Fibroblast of lung (primary cell): ENCODE measurements around the gene CPNE2. TPM values are rescaled to one million over a fixed set of nuclear protein-coding genes. Genes with fewer than 3 reads are reported as not detected.

Experiments
- DNase-seq, 2 donors: peaks; one replicate each; pipeline versions ENCODE4 v3.0.0 to v3.0.0-alpha.2; 2010; ENCODE audit warnings: low read depth in 2 of 2
- H2AFZ ChIP-seq: 2 replicates; pipeline ENCODE4 v1.5.1; 2012; ENCODE audit warnings: low read length, control low read depth, inconsistent platforms
- H3K27ac ChIP-seq: 2 replicates; pipeline ENCODE4 v1.5.1; 2011; ENCODE audit warnings: low read length, control low read depth; ENCODE audit not compliant: insufficient read depth
- H3K27me3 ChIP-seq: 2 replicates; pipeline ENCODE4 v1.5.1; 2011; ENCODE audit warnings: mild to moderate bottlenecking, low read length; ENCODE audit not compliant: control insufficient read depth, insufficient read depth
- H3K36me3 ChIP-seq: 2 replicates; pipeline ENCODE4 v1.5.1; 2011; ENCODE audit warnings: low read length; ENCODE audit not compliant: control insufficient read depth, insufficient read depth
- H3K4me1 ChIP-seq: 2 replicates; pipeline ENCODE4 v1.5.1; 2011; ENCODE audit warnings: low read length; ENCODE audit not compliant: control insufficient read depth, insufficient read depth; ENCODE audit errors: extremely low read depth
- H3K4me2 ChIP-seq: 2 replicates; pipeline ENCODE4 v1.5.1; 2011; ENCODE audit warnings: low read length, control low read depth; ENCODE audit not compliant: insufficient read depth; ENCODE audit errors: extremely low read depth
- H3K4me3 ChIP-seq, 4 experiments: fragments of 200-600 bp in 1 of 4; sonication (generic) in 1 of 4; replicated peaks in 1 of 4; 2 replicates each; pipeline ENCODE4 v1.5.1; 2011 to 2016; ENCODE audit warnings: low read length in 4 of 4, low read depth in 3 of 4, mild to moderate bottlenecking in 3 of 4, control low read depth in 2 of 4, inconsistent platforms in 1 of 4, mixed read lengths in 1 of 4; ENCODE audit not compliant: insufficient read depth in 1 of 4; ENCODE audit errors: control extremely low read depth in 1 of 4
- H3K79me2 ChIP-seq: 2 replicates; pipeline ENCODE4 v1.5.1; 2012; ENCODE audit warnings: mild to moderate bottlenecking, low read length, inconsistent platforms; ENCODE audit not compliant: control insufficient read depth, insufficient read depth
- H3K9ac ChIP-seq: 2 replicates; pipeline ENCODE4 v1.5.1; 2011; ENCODE audit warnings: mild to moderate bottlenecking, low read length, control low read depth; ENCODE audit not compliant: insufficient read depth
- H3K9me3 ChIP-seq: 2 replicates; pipeline ENCODE4 v1.5.1; 2012; ENCODE audit warnings: low read depth, low read length; ENCODE audit not compliant: control insufficient read depth, insufficient read depth
- H4K20me1 ChIP-seq: 2 replicates; pipeline ENCODE4 v1.5.1; 2011; ENCODE audit warnings: low read length; ENCODE audit not compliant: control insufficient read depth, insufficient read depth; ENCODE audit errors: extremely low read depth
- CTCF ChIP-seq, 2 donors: IDR thresholded peaks in 1 of 2; conservative IDR thresholded peaks in 1 of 2; 1 replicate in 1 of 2; 2 replicates in 1 of 2; pipeline ENCODE4 v1.5.1; 2011 to 2012; ENCODE audit warnings: low read length in 2 of 2, control low read depth in 1 of 2, inconsistent platforms in 1 of 2, low read depth in 1 of 2, mild to moderate bottlenecking in 1 of 2
- EZH2 ChIP-seq: IDR thresholded peaks from 2 replicates; pipeline ENCODE4 v1.5.1; 2012; ENCODE audit warnings: low read length, control low read depth, mild to moderate bottlenecking; ENCODE audit errors: missing control alignments
- polyA plus RNA-seq, 2 donors: library from polyadenylated mRNA; depleted of rRNA in 1 of 2; stranded (reverse) in 1 of 2; unstranded in 1 of 2; fragments of >200 nt; gene quantifications; 2 replicates each; pipeline ENCODE4 v1.2.1, GENCODE V29; 2011 to 2012; ENCODE audit warnings: missing spikeins in 1 of 2
- total RNA-seq: library from RNA; depleted of rRNA; stranded (reverse); fragments of >200 nt; gene quantifications from 2 replicates; pipeline ENCODE4 v1.2.1, GENCODE V29; 2014

Gene CPNE2
- total and polyA plus RNA-seq, 2 donors (not counting 1 experiment from before 2014, with no cell fraction given) = 20.5 to 39.6 TPM

GRCh38 chr16:57127037-57127763 is 34.8 kb downstream of the CPNE2 start:
- Histone ChIP-seq H3K36me3 (no peaks in the 10 kb centered on the region), H4K20me1 (no peaks in the 10 kb centered on the region), H3K4me3 (no peak overlapping the region), H2AFZ (no peak overlapping the region), H3K4me2 (no peak overlapping the region), H3K79me2 (no peaks in the 10 kb centered on the region), H3K27ac (no peak overlapping the region), H3K27me3 (no peaks in the 10 kb centered on the region), H3K4me1 (no peaks in the 10 kb centered on the region), H3K9me3 (no peaks in the 10 kb centered on the region), H3K9ac (no peak overlapping the region)
- TF ChIP-seq EZH2 (no peak), CTCF (conservative IDR thresholded peaks at IDR 0.05 in 1 of 2, IDR thresholded peaks at IDR 0.05 in 1 of 2; ENCODE audit: low read depth in 1 of 2, low read length in 2 of 2) (no peak)
- no peak for DNase-seq

- TF ChIP-seq CTCF (conservative IDR thresholded peaks at IDR 0.05 in 1 of 2, IDR thresholded peaks at IDR 0.05 in 1 of 2; ENCODE audit: low read depth in 1 of 2, low read length in 2 of 2) (no peak), EZH2 (no peak)
Measured at GRCh38 chr16:57127836-57128235, 35.5 kb downstream of the CPNE2 start.

GRCh38 chr16:57128771-57129389 is 36.5 kb downstream of the CPNE2 start:
- Histone ChIP-seq H4K20me1 (no peaks in the 10 kb centered on the region), H3K79me2 (no peaks in the 10 kb centered on the region), H3K27ac (no peak overlapping the region), H3K4me2 (no peak overlapping the region), H3K9ac (no peak overlapping the region), H3K9me3 (no peaks in the 10 kb centered on the region), H2AFZ (no peak overlapping the region), H3K4me3 (no peak overlapping the region), H3K36me3 (no peaks in the 10 kb centered on the region), H3K27me3 (no peaks in the 10 kb centered on the region), H3K4me1 (no peaks in the 10 kb centered on the region)
- DNase-seq = no peak
- TF ChIP-seq EZH2 (no peak), CTCF (conservative IDR thresholded peaks at IDR 0.05 in 1 of 2, IDR thresholded peaks at IDR 0.05 in 1 of 2; ENCODE audit: low read depth in 1 of 2, low read length in 2 of 2) (no peak)

More at GRCh38 chr16:57127836-57128235, 35.5 kb downstream of the CPNE2 start:
- H2AFZ ChIP-seq = no peak overlapping the region
- no peak overlapping the region for H3K27ac ChIP-seq
- H3K79me2 ChIP-seq = no peaks in the 10 kb centered on the region
- no peak for DNase-seq
- no peaks in the 10 kb centered on the region for H3K4me1 ChIP-seq
- no peaks in the 10 kb centered on the region for H3K27me3 ChIP-seq
- H3K9ac ChIP-seq = no peak overlapping the region
- no peaks in the 10 kb centered on the region for H3K9me3 ChIP-seq
- H3K36me3 ChIP-seq = no peaks in the 10 kb centered on the region
- H3K4me2 ChIP-seq = no peak overlapping the region
- H3K4me3 ChIP-seq = no peak overlapping the region
- no peaks in the 10 kb centered on the region for H4K20me1 ChIP-seq
